ENCODE data around the gene PITPNC1.
"Not testable (repeated sequence)": the region's sequence is repeated elsewhere in the genome, so short reads cannot be mapped to it uniquely, and the experiment has no call there.

Gene PITPNC1

GRCh38 chr17:67565068-67565467 lies 188.0 kb downstream of the PITPNC1 start:
- no peaks in the 10 kb centered on the region for H3K27me3 Mint-ChIP-seq
- peaks cover 7% of the 10 kb centered on the region for H3K4me1 Mint-ChIP-seq
- no peak overlapping the region for H3K4me3 Mint-ChIP-seq
- H3K27ac Mint-ChIP-seq: no peak overlapping the region
- DNase-seq (no peak), ATAC-seq (no peak)
- H3K36me3 Mint-ChIP-seq (ENCODE audit: low read depth): peaks cover 4% of the 10 kb centered on the region
- no peaks in the 10 kb centered on the region for H3K9me3 Mint-ChIP-seq

GRCh38 chr17:67566656-67567055 lies 189.6 kb downstream of the PITPNC1 start:
- H3K4me3 Mint-ChIP-seq: no peak overlapping the region

GRCh38 chr17:67569015-67569451 lies 192.0 kb downstream of the PITPNC1 start:
- Mint-ChIP-seq H3K4me1 (peaks cover 22% of the 10 kb centered on the region), H3K27me3 (no peaks in the 10 kb centered on the region), H3K36me3 (ENCODE audit: low read depth) (peaks cover 4% of the 10 kb centered on the region), H3K9me3 (no peaks in the 10 kb centered on the region), H3K27ac (no peak overlapping the region), H3K4me3 (no peak overlapping the region)
- ATAC-seq (no peak), DNase-seq (no peak)

More at GRCh38 chr17:67566656-67567055, 189.6 kb downstream of the PITPNC1 start:
- Mint-ChIP-seq H3K27me3 (no peaks in the 10 kb centered on the region), H3K27ac (no peak overlapping the region), H3K36me3 (ENCODE audit: low read depth) (peaks cover 8% of the 10 kb centered on the region), H3K9me3 (no peaks in the 10 kb centered on the region), H3K4me1 (peaks cover 13% of the 10 kb centered on the region)
- no peak for DNase-seq
- no peak for ATAC-seq

- peaks cover 4% of the 10 kb centered on the region for H3K36me3 Mint-ChIP-seq (ENCODE audit: low read depth)
- no peaks in the 10 kb centered on the region for H3K9me3 Mint-ChIP-seq
- no peak overlapping the region for H3K4me3 Mint-ChIP-seq
- ATAC-seq (no peak), DNase-seq (no peak)
- no peak overlapping the region for H3K27ac Mint-ChIP-seq
- no peaks in the 10 kb centered on the region for H3K27me3 Mint-ChIP-seq
- peaks cover 29% of the 10 kb centered on the region for H3K4me1 Mint-ChIP-seq
These were observed 192.8 kb downstream of the PITPNC1 start for GRCh38 chr17:67569873-67570272.

GRCh38 chr17:67570797-67571196 lies 193.7 kb downstream of the PITPNC1 start:
- no peak overlapping the region for H3K27ac Mint-ChIP-seq
- H3K4me3 Mint-ChIP-seq: no peak overlapping the region
- H3K9me3 Mint-ChIP-seq: no peaks in the 10 kb centered on the region
- H3K36me3 Mint-ChIP-seq (ENCODE audit: low read depth): peaks cover 4% of the 10 kb centered on the region
- no peaks in the 10 kb centered on the region for H3K27me3 Mint-ChIP-seq
- H3K4me1 Mint-ChIP-seq: peaks cover 29% of the 10 kb centered on the region
- DNase-seq (no peak), ATAC-seq (no peak)

GRCh38 chr17:67571478-67571877 lies 194.4 kb downstream of the PITPNC1 start:
- no peak overlapping the region for H3K27ac Mint-ChIP-seq
- no peaks in the 10 kb centered on the region for H3K9me3 Mint-ChIP-seq
- H3K4me1 Mint-ChIP-seq: peaks cover 29% of the 10 kb centered on the region
- ATAC-seq (no peak), DNase-seq (no peak)
- peaks cover 4% of the 10 kb centered on the region for H3K36me3 Mint-ChIP-seq (ENCODE audit: low read depth)
- H3K27me3 Mint-ChIP-seq: no peaks in the 10 kb centered on the region
- no peak overlapping the region for H3K4me3 Mint-ChIP-seq

GRCh38 chr17:67573987-67574657 lies 197.0 kb downstream of the PITPNC1 start:
- no peak for ATAC-seq
- H3K4me3 Mint-ChIP-seq: no peak overlapping the region

GRCh38 chr17:67574658-67575293 lies 197.7 kb downstream of the PITPNC1 start:
- no peak overlapping the region for H3K4me3 Mint-ChIP-seq
- H3K27me3 Mint-ChIP-seq: no peaks in the 10 kb centered on the region
- H3K4me1 Mint-ChIP-seq: peaks cover 35% of the 10 kb centered on the region
- no peak for ATAC-seq
- peaks cover 7% of the 10 kb centered on the region for H3K36me3 Mint-ChIP-seq (ENCODE audit: low read depth)
- no peak for DNase-seq
- no peak overlapping the region for H3K27ac Mint-ChIP-seq
- no peaks in the 10 kb centered on the region for H3K9me3 Mint-ChIP-seq

More at GRCh38 chr17:67573987-67574657, 197.0 kb downstream of the PITPNC1 start:
- no peak overlapping the region for H3K27ac Mint-ChIP-seq
- peaks cover 7% of the 10 kb centered on the region for H3K36me3 Mint-ChIP-seq (ENCODE audit: low read depth)
- DNase-seq: no peak
- no peaks in the 10 kb centered on the region for H3K27me3 Mint-ChIP-seq
- H3K4me1 Mint-ChIP-seq: peaks cover 39% of the 10 kb centered on the region
- no peaks in the 10 kb centered on the region for H3K9me3 Mint-ChIP-seq

- Mint-ChIP-seq H3K27ac (no peak overlapping the region), H3K4me3 (no peak overlapping the region), H3K4me1 (peaks cover 31% of the 10 kb centered on the region), H3K27me3 (no peaks in the 10 kb centered on the region), H3K36me3 (ENCODE audit: low read depth) (peaks cover 9% of the 10 kb centered on the region), H3K9me3 (no peaks in the 10 kb centered on the region)
- DNase-seq (no peak), ATAC-seq (no peak)
These were observed 198.2 kb downstream of the PITPNC1 start for GRCh38 chr17:67575325-67575724.

- Mint-ChIP-seq H3K4me3 (no peak overlapping the region), H3K9me3 (no peaks in the 10 kb centered on the region), H3K4me1 (peaks cover 26% of the 10 kb centered on the region), H3K27ac (no peak overlapping the region), H3K36me3 (ENCODE audit: low read depth) (peaks cover 5% of the 10 kb centered on the region), H3K27me3 (no peaks in the 10 kb centered on the region)
- no peak for DNase-seq
- no peak for ATAC-seq
These were observed 199.5 kb downstream of the PITPNC1 start for GRCh38 chr17:67576471-67577115.

- DNase-seq (no peak), ATAC-seq (no peak)
- H3K4me3 Mint-ChIP-seq: no peak overlapping the region
- no peaks in the 10 kb centered on the region for H3K27me3 Mint-ChIP-seq
- peaks cover 24% of the 10 kb centered on the region for H3K4me1 Mint-ChIP-seq
- H3K36me3 Mint-ChIP-seq (ENCODE audit: low read depth): peaks cover 5% of the 10 kb centered on the region
- H3K9me3 Mint-ChIP-seq: no peaks in the 10 kb centered on the region
- H3K27ac Mint-ChIP-seq: peak overlapping the region; percentile 79
These were observed 200.5 kb downstream of the PITPNC1 start for GRCh38 chr17:67577429-67578141.

GRCh38 chr17:67578142-67578457 lies 201.0 kb downstream of the PITPNC1 start:
- no peak overlapping the region for H3K4me3 Mint-ChIP-seq
- peak; percentile 34 for ATAC-seq
- H3K36me3 Mint-ChIP-seq (ENCODE audit: low read depth): peaks cover 5% of the 10 kb centered on the region
- no peak for DNase-seq
- H3K4me1 Mint-ChIP-seq: peaks cover 22% of the 10 kb centered on the region
- no peaks in the 10 kb centered on the region for H3K9me3 Mint-ChIP-seq
- H3K27ac Mint-ChIP-seq: peak overlapping the region; percentile 79
- H3K27me3 Mint-ChIP-seq: no peaks in the 10 kb centered on the region

GRCh38 chr17:67578679-67579405 lies 201.8 kb downstream of the PITPNC1 start:
- not testable (repeated sequence) for ATAC-seq; DNase-seq; H3K9me3 Mint-ChIP-seq; H3K4me3 Mint-ChIP-seq; H3K36me3 Mint-ChIP-seq (ENCODE audit: low read depth); H3K27me3 Mint-ChIP-seq
- H3K27ac Mint-ChIP-seq: peak overlapping the region; percentile 79
- peaks cover 18% of the 10 kb centered on the region for H3K4me1 Mint-ChIP-seq

GRCh38 chr17:67582673-67583081 lies 205.6 kb downstream of the PITPNC1 start:
- ATAC-seq (no peak), DNase-seq (no peak)
- H3K27ac Mint-ChIP-seq: no peak overlapping the region
- peaks cover 16% of the 10 kb centered on the region for H3K36me3 Mint-ChIP-seq (ENCODE audit: low read depth)
- peaks cover 9% of the 10 kb centered on the region for H3K4me1 Mint-ChIP-seq
- H3K27me3 Mint-ChIP-seq: no peaks in the 10 kb centered on the region
- no peak overlapping the region for H3K4me3 Mint-ChIP-seq
- H3K9me3 Mint-ChIP-seq: no peaks in the 10 kb centered on the region

Data from activated naive CD8-positive, alpha-beta T cell treated with anti-CD3 and anti-CD28 coated beads, Interleukin-2, amount 50 U/mL, for 24 hours (primary cell).